SU-DHL-6 (cell line): ENCODE results near the gene DLG1.

ENCODE experiments used
- H2AFZ ChIP-seq: fragments of 200-600 bp; sonication (generic); 2 replicates; pipeline ENCODE4 v1.6.1; 2014; ENCODE audit warnings: low read depth, mild to moderate bottlenecking, moderate library complexity, mixed read lengths, antibody characterized with exemption, low read length; ENCODE audit not compliant: severe bottlenecking
- H3F3A ChIP-seq: fragments of 200-600 bp; shearing (Covaris generic); 2 replicates; pipeline ENCODE4 v1.6.0; 2016; ENCODE audit warnings: antibody characterized with exemption, mild to moderate bottlenecking; ENCODE audit not compliant: insufficient read depth
- H3K27ac ChIP-seq: fragments of 200-600 bp; sonication (generic); 2 replicates; pipeline ENCODE4 v1.5.1; 2016; ENCODE audit warnings: low read depth, mild to moderate bottlenecking, low read length, moderate library complexity, mixed read lengths
- H3K27me3 ChIP-seq: fragments of 200-600 bp; sonication (generic), shearing (Covaris generic); 2 replicates; pipeline ENCODE4 v1.6.0; 2014; ENCODE audit warnings: mild to moderate bottlenecking, low read length
- H3K36me3 ChIP-seq: fragments of 200-600 bp; sonication (generic); 2 replicates; pipeline ENCODE4 v1.6.1; 2014; ENCODE audit warnings: mild to moderate bottlenecking, low read length, mixed read lengths
- H3K4me2 ChIP-seq: fragments of 300-600, 200-600 bp; shearing (Covaris generic), sonication (generic); 2 replicates; pipeline ENCODE4 v1.6.0; 2014; ENCODE audit warnings: low read length, low read depth, mild to moderate bottlenecking; ENCODE audit not compliant: poor library complexity, severe bottlenecking
- H3K4me3 ChIP-seq: fragments of 200-600 bp; sonication (generic); 2 replicates; pipeline ENCODE4 v1.5.1; 2014; ENCODE audit warnings: antibody characterized with exemption, low read length, mild to moderate bottlenecking, mixed read lengths; ENCODE audit not compliant: insufficient read depth, poor library complexity, severe bottlenecking
- H3K79me2 ChIP-seq: fragments of 200-600 bp; sonication (generic); 2 replicates; pipeline ENCODE4 v1.6.1; 2014; ENCODE audit warnings: mild to moderate bottlenecking, low read length, moderate library complexity; ENCODE audit not compliant: insufficient read depth
- H3K9ac ChIP-seq: fragments of 200-600 bp; sonication (generic); 2 replicates; pipeline ENCODE4 v1.7.0; 2014; ENCODE audit warnings: mild to moderate bottlenecking, low read length
- H3K9me2 ChIP-seq: fragments of 200-600 bp; sonication (generic); replicated peaks from 2 replicates; pipeline ENCODE4 v1.6.1; 2014; ENCODE audit warnings: low read length; ENCODE audit not compliant: insufficient read depth
- H3K9me3 ChIP-seq: fragments of 200-600 bp; sonication (generic); 2 replicates; pipeline ENCODE4 v1.6.1; 2014; ENCODE audit warnings: low read length, mixed read lengths; ENCODE audit not compliant: insufficient read depth
- H4K20me1 ChIP-seq: fragments of 200-600 bp; sonication (generic); 2 replicates; pipeline ENCODE4 v1.6.1; 2014; ENCODE audit warnings: low read depth, mild to moderate bottlenecking, antibody characterized with exemption, low read length, moderate library complexity, mixed read lengths
- CTCF ChIP-seq: fragments of 200-600 bp; sonication (generic); IDR thresholded peaks from one replicate; pipeline ENCODE4 v1.5.1; 2017; ENCODE audit warnings: antibody characterized with exemption, mild to moderate bottlenecking, low read length, moderate library complexity; ENCODE audit not compliant: insufficient read depth, poor library complexity, severe bottlenecking
- EZH2phosphoT487 ChIP-seq: fragments of 200-600 bp; sonication (generic), shearing (Covaris generic); conservative IDR thresholded peaks from 2 replicates; pipeline ENCODE4 v1.6.1; 2018; ENCODE audit warnings: mild to moderate bottlenecking, antibody characterized with exemption, low read length, moderate library complexity, mixed read lengths

The DLG1 gene

GRCh38 chr3:197136744-197137143 is 161.7 kb downstream of the DLG1 start:
- H3K36me3 ChIP-seq, result peaks cover 74% of the 10 kb centered on the region

GRCh38 chr3:197135212-197135611 is 163.2 kb downstream of the DLG1 start:
- Histone ChIP-seq H3K4me3 (no peak overlapping the region), H3K36me3 (peaks cover 72% of the 10 kb centered on the region), H3K27me3 (no peaks in the 10 kb centered on the region), H3F3A (no peaks in the 10 kb centered on the region; the same call in 1 of the 2 replicates), H3K79me2 (no peaks in the 10 kb centered on the region; the same call in 1 of the 2 replicates), H3K27ac (no peak overlapping the region), H3K9me2 (no peaks in the 10 kb centered on the region), H3K4me2 (no peak overlapping the region), H3K9ac (no peak overlapping the region), H4K20me1 (no peaks in the 10 kb centered on the region), H3K9me3 (no peaks in the 10 kb centered on the region), H2AFZ (no peak overlapping the region)
- no peak for TF ChIP-seq CTCF

More at GRCh38 chr3:197136744-197137143, 161.7 kb downstream of the DLG1 start:
- TF ChIP-seq CTCF (no peak), EZH2phosphoT487 (no peak)
- Histone ChIP-seq H3K9ac (no peak overlapping the region), H3K27me3 (no peaks in the 10 kb centered on the region), H3K9me3 (no peaks in the 10 kb centered on the region), H2AFZ (no peak overlapping the region), H3F3A (peaks cover 6% of the 10 kb centered on the region; the same call in 1 of the 2 replicates), H3K4me3 (no peak overlapping the region), H3K4me2 (no peak overlapping the region), H3K27ac (no peak overlapping the region), H4K20me1 (no peaks in the 10 kb centered on the region), H3K9me2 (no peaks in the 10 kb centered on the region), H3K79me2 (peaks cover 9% of the 10 kb centered on the region; the same call in 1 of the 2 replicates)

GRCh38 chr3:197132916-197133530 is 165.4 kb downstream of the DLG1 start:
- H3K9ac ChIP-seq, result no peak overlapping the region
- no peaks in the 10 kb centered on the region for H3K27me3 ChIP-seq
- H3K79me2 ChIP-seq, result no peaks in the 10 kb centered on the region
- TF ChIP-seq EZH2phosphoT487 (no peak), CTCF (no peak)
- H3K9me2 ChIP-seq, result no peaks in the 10 kb centered on the region
- H3K9me3 ChIP-seq, result no peaks in the 10 kb centered on the region
- H3K4me2 ChIP-seq, result no peak overlapping the region
- no peak overlapping the region for H3K4me3 ChIP-seq
- no peak overlapping the region for H3K27ac ChIP-seq
- H3F3A ChIP-seq, result no peaks in the 10 kb centered on the region; the same call in 1 of the 2 replicates
- H4K20me1 ChIP-seq, result no peaks in the 10 kb centered on the region
- peaks cover 63% of the 10 kb centered on the region for H3K36me3 ChIP-seq
- no peak overlapping the region for H2AFZ ChIP-seq
